CD14-positive monocyte (primary cell): Measurements from ENCODE around the gene FRMD4A. TPM values are rescaled to one million over a fixed set of nuclear protein-coding genes. Genes with fewer than 3 reads are reported as not detected.

ENCODE experiments used
- DNase-seq, 3 donors: peaks; one replicate each; pipeline ENCODE4 v3.0.0-alpha.2; 2011 to 2022
- H2AFZ ChIP-seq: 2 replicates; pipeline ENCODE4 v1.6.0; 2012; ENCODE audit warnings: mild to moderate bottlenecking, low read depth, low read length, inconsistent platforms; ENCODE audit not compliant: insufficient read depth, poor library complexity, severe bottlenecking
- H3K27ac ChIP-seq, 2 donors: 1 replicate in 1 of 2; 2 replicates in 1 of 2; pipeline ENCODE4 v1.5.1; 2012 to 2013; ENCODE audit warnings: low read length in 2 of 2, control low read depth in 1 of 2, inconsistent platforms in 1 of 2, low read depth in 1 of 2, mild to moderate bottlenecking in 1 of 2
- H3K27me3 ChIP-seq, 2 donors: one replicate each; pipeline versions ENCODE4 v1.6.0 to v1.6.1; 2011 to 2013; ENCODE audit warnings: low read length in 2 of 2; ENCODE audit not compliant: control insufficient read depth in 2 of 2, insufficient read depth in 2 of 2
- H3K36me3 ChIP-seq, 2 donors: replicated peaks in 1 of 2; 1 replicate in 1 of 2; 2 replicates in 1 of 2; pipeline versions ENCODE4 v1.5.1 to v1.6.1; 2012 to 2013; ENCODE audit warnings: low read length in 2 of 2, control low read depth in 1 of 2, inconsistent platforms in 1 of 2, mild to moderate bottlenecking in 1 of 2; ENCODE audit not compliant: insufficient read depth in 2 of 2, control insufficient read depth in 1 of 2
- H3K4me1 ChIP-seq, 2 donors: 1 replicate in 1 of 2; 2 replicates in 1 of 2; pipeline versions ENCODE4 v1.5.1 to v1.6.1; 2012 to 2013; ENCODE audit warnings: low read length in 2 of 2, control low read depth in 1 of 2, inconsistent platforms in 1 of 2, mild to moderate bottlenecking in 1 of 2, moderate library complexity in 1 of 2; ENCODE audit not compliant: insufficient read depth in 2 of 2, control insufficient read depth in 1 of 2
- H3K4me2 ChIP-seq: replicated peaks from 2 replicates; pipeline ENCODE3; 2012; ENCODE audit warnings: low read length, moderate library complexity, mild to moderate bottlenecking; ENCODE audit not compliant: poor library complexity, severe bottlenecking; ENCODE audit errors: extremely low read depth
- H3K4me3 ChIP-seq, 3 experiments: fragments of 200-600 bp in 1 of 3; sonication (generic) in 1 of 3; replicated peaks in 1 of 3; 1 replicate in 2 of 3; 2 replicates in 1 of 3; pipeline ENCODE4 v1.5.1; 2011 to 2013; ENCODE audit warnings: low read length in 3 of 3, mild to moderate bottlenecking in 3 of 3, control low read depth in 2 of 3, low read depth in 2 of 3, inconsistent platforms in 1 of 3, moderate library complexity in 1 of 3
- H3K79me2 ChIP-seq: 2 replicates; pipeline ENCODE4 v1.6.0; 2012; ENCODE audit warnings: mild to moderate bottlenecking, control low read depth, inconsistent platforms, low read length, moderate library complexity; ENCODE audit not compliant: insufficient read depth
- H3K9ac ChIP-seq: 2 replicates; pipeline ENCODE4 v1.6.0; 2017; ENCODE audit warnings: low read length, mild to moderate bottlenecking; ENCODE audit not compliant: insufficient read depth, poor library complexity, severe bottlenecking
- H3K9me3 ChIP-seq, 2 donors: replicated peaks in 1 of 2; 1 replicate in 1 of 2; 2 replicates in 1 of 2; pipeline versions ENCODE4 v1.5.1 to v1.6.1; 2012 to 2013; ENCODE audit warnings: low read length in 2 of 2, control low read depth in 1 of 2; ENCODE audit not compliant: control insufficient read depth in 1 of 2, insufficient read depth in 1 of 2
- H4K20me1 ChIP-seq: 2 replicates; pipeline ENCODE4 v1.6.0; 2012; ENCODE audit warnings: mild to moderate bottlenecking, low read length, control low read depth, moderate library complexity; ENCODE audit not compliant: insufficient read depth
- H3K27ac Mint-ChIP-seq, 7 donors: one replicate each; pipeline ENCODE4 v1.8.0; 2020; ENCODE audit warnings: mild to moderate bottlenecking in 7 of 7, mixed read lengths in 7 of 7, moderate library complexity in 6 of 7, inconsistent platforms in 2 of 7
- H3K27me3 Mint-ChIP-seq, 3 donors: one replicate each; pipeline ENCODE4 v1.8.0; 2021 to 2022; ENCODE audit warnings: low read depth in 3 of 3, mild to moderate bottlenecking in 3 of 3, mixed read lengths in 3 of 3, moderate library complexity in 3 of 3, inconsistent platforms in 1 of 3
- H3K36me3 Mint-ChIP-seq, 2 donors: one replicate each; pipeline ENCODE4 v1.8.0; 2020; ENCODE audit warnings: mixed read lengths in 2 of 2, inconsistent platforms in 1 of 2, mild to moderate bottlenecking in 1 of 2
- H3K4me1 Mint-ChIP-seq: one replicate; pipeline ENCODE4 v1.8.0; 2020; ENCODE audit warnings: mild to moderate bottlenecking, mixed read lengths
- H3K4me3 Mint-ChIP-seq, 2 donors: one replicate each; pipeline ENCODE4 v1.8.0; 2020; ENCODE audit warnings: mild to moderate bottlenecking in 2 of 2, mixed read lengths in 2 of 2, moderate library complexity in 1 of 2
- H3K9me3 Mint-ChIP-seq, 7 donors: one replicate each; pipeline ENCODE4 v1.8.0; 2020 to 2022; ENCODE audit warnings: mixed read lengths in 7 of 7, mild to moderate bottlenecking in 6 of 7, moderate library complexity in 6 of 7, inconsistent platforms in 2 of 7
- CTCF ChIP-seq: fragments of 200-600 bp; IDR thresholded peaks from one replicate; pipeline ENCODE4 v1.8.0; 2022; ENCODE audit warnings: antibody characterized with exemption, mild to moderate bottlenecking
- WGBS: methylation state at CpG from one replicate; pipeline ENCODE4 v1.1.5; 2013; ENCODE audit warnings: missing lambda C conversion rate; ENCODE audit not compliant: insufficient coverage; 5-methylcytosine and 5-hydroxymethylcytosine counted together
- intact Hi-C, 2 donors: fragments of 100-400 bp; cut with micrococcal nuclease; formaldehyde crosslinking; loops; one replicate each; pipeline versions ENCODE4 v1.15.0 to v1.15.1; 2023
- polyA plus RNA-seq, 3 donors: library from polyadenylated mRNA; depleted of rRNA in 1 of 3; unstranded in 2 of 3; stranded (reverse) in 1 of 3; fragments of 300-500 nt in 2 of 3; fragments of >200 nt in 1 of 3; fragmentation: Illumina TruSeq in 2 of 3; gene quantifications; 1 replicate in 2 of 3; 2 replicates in 1 of 3; pipeline ENCODE4 v1.2.3, GENCODE V29; 2012 to 2021

Gene FRMD4A
- polyA plus RNA-seq, 3 donors: 0.12 TPM; not detected in 2

GRCh38 chr10:14182781-14183180 lies 147.9 kb downstream of the FRMD4A start:
- peak overlapping the region in 1 of 2 donors; percentile 35 for H3K4me3 Mint-ChIP-seq
- no peak overlapping the region for H3K4me2 ChIP-seq
- peaks cover 21 to 44% (median 32%) of the 10 kb centered on the region in 3 donors for H3K27me3 Mint-ChIP-seq

GRCh38 chr10:14181567-14181936 lies 149.2 kb downstream of the FRMD4A start:
- Mint-ChIP-seq H3K27ac (no peak overlapping the region), H3K4me3 (peak overlapping the region in 1 of 2 donors; percentile 35), H3K9me3 (peaks cover 0 to 5% (median 3%) of the 10 kb centered on the region in 7 donors), H3K4me1 (peaks cover 25% of the 10 kb centered on the region), H3K36me3 (no peaks in the 10 kb centered on the region), H3K27me3 (peaks cover 24 to 39% (median 36%) of the 10 kb centered on the region in 3 donors)
- peaks cover 7 to 18% of the 10 kb centered on the region in 2 donors for H3K4me1 ChIP-seq
- no peak overlapping the region for H3K4me3 ChIP-seq
- no CpG with 5 or more reads among the region's 3 CpGs for WGBS
- H3K27ac ChIP-seq: no peak overlapping the region
- no peaks in the 10 kb centered on the region for H3K9me3 ChIP-seq
- H3K27me3 ChIP-seq: peaks cover 18 to 39% of the 10 kb centered on the region in 2 donors
- H4K20me1 ChIP-seq: no peaks in the 10 kb centered on the region
- H3K36me3 ChIP-seq: no peaks in the 10 kb centered on the region
- H3K9ac ChIP-seq: no peak overlapping the region
- no peak overlapping the region for H2AFZ ChIP-seq
- no peaks in the 10 kb centered on the region for H3K79me2 ChIP-seq
- no peak for TF ChIP-seq CTCF
- DNase-seq: no peak
- no peak overlapping the region for H3K4me2 ChIP-seq
- intact Hi-C loops: no loop called here

More at GRCh38 chr10:14182781-14183180, 147.9 kb downstream of the FRMD4A start:
- no peak overlapping the region for H3K27ac ChIP-seq
- no peaks in the 10 kb centered on the region for H4K20me1 ChIP-seq
- H3K27me3 ChIP-seq: peaks cover 18 to 33% of the 10 kb centered on the region in 2 donors
- no peaks in the 10 kb centered on the region for H3K79me2 ChIP-seq
- H3K9ac ChIP-seq: no peak overlapping the region
- no peak overlapping the region for H2AFZ ChIP-seq
- H3K4me3 ChIP-seq: no peak overlapping the region
- 100% methylated on average over 3 of the region's 4 CpGs for WGBS
- H3K27ac Mint-ChIP-seq: no peak overlapping the region
- intact Hi-C loops: no loop called here
- peaks cover 0 to 5% (median 2%) of the 10 kb centered on the region in 7 donors for H3K9me3 Mint-ChIP-seq
- no peaks in the 10 kb centered on the region for H3K9me3 ChIP-seq
- DNase-seq: no peak
- peaks cover 7 to 18% of the 10 kb centered on the region in 2 donors for H3K4me1 ChIP-seq
- H3K4me1 Mint-ChIP-seq: peaks cover 25% of the 10 kb centered on the region
- no peak for TF ChIP-seq CTCF
- no peaks in the 10 kb centered on the region for H3K36me3 Mint-ChIP-seq
- H3K36me3 ChIP-seq: no peaks in the 10 kb centered on the region
